Left renal pelvis (tissue), 4 donors: ENCODE measurements around the gene SLC8A2. TPM values are rescaled to one million over a fixed set of nuclear protein-coding genes. Genes with fewer than 3 reads are reported as not detected.

ENCODE experiments used
- DNase-seq, 4 donors: peaks; one replicate each; pipeline ENCODE4 v3.0.0-alpha.2; 2013; ENCODE audit warnings: low read depth in 4 of 4, low spot score in 3 of 4
- polyA plus RNA-seq, 4 donors: library from polyadenylated mRNA; unstranded; fragments of 120-200 nt; gene quantifications; one replicate each; pipeline ENCODE4 v1.2.1, GENCODE V29; 2013; ENCODE audit not compliant: insufficient read length in 4 of 4

The SLC8A2 gene
- polyA plus RNA-seq, 4 donors: 0.17 to 0.44 (median 0.29) TPM

GRCh38 chr19:47434088-47434487, 37.6 kb downstream of the SLC8A2 start:
- DNase-seq: no peak

DNA sequence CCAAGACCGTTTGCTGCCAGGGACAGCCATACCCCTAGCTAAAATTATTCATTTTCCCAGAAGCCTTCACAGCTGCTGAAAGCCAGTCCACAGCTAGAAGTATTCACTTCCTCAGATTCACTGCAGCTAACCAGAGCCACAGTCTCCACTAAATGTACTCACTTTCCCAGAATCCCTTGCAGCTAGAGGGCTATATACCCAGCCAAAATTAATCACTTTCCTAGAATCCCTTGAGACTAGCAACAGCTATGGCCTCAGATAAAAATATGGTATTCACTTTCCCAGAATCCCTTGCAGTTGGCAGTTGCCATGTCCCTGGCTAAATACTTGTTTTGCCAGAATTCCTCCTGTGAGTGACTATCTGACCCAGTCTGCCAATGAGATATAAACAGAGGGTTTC, 38.6 kb downstream of the SLC8A2 start:
- no peak for DNase-seq

DNA sequence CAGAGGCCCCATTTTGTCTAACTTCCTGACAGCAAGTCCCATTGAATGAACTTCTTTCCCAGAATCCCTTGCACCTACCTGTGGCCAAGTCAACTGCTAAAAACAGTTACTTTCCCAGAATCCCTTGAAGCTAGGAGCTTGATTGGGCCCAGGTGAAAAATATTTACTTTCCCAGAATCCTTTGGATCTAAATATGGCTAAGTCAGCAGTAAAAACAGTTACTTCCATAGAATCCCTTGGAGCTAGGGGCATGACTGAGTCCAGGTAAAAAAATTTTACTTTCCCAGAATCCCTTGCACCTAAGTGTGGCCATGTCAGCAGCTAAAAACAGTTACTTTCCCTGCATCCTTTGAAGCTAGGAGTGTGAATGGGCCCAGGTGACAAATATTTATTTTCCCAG, 39.2 kb downstream of the SLC8A2 start:
- no peak for DNase-seq

DNA sequence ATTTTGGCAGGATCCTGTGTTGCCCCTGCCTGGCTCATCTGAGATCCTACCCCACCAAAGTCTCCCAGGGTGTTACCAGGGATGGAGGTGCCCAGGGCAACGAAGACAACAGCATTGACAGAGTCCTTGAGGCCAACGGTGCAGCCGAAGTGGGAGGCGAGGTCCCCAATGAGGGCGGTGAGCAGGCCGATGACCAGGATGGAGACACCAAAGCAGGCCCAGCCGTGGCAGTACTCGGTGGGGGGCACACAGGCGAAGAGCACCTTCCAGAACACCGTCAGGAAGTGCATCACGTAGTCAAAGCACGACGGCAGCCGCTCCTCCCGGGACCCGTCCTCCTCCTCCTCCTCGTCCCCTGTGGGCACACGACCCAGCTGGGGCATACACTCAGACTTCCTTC, 39.6 kb downstream of the SLC8A2 start:
- no peak for DNase-seq

DNA sequence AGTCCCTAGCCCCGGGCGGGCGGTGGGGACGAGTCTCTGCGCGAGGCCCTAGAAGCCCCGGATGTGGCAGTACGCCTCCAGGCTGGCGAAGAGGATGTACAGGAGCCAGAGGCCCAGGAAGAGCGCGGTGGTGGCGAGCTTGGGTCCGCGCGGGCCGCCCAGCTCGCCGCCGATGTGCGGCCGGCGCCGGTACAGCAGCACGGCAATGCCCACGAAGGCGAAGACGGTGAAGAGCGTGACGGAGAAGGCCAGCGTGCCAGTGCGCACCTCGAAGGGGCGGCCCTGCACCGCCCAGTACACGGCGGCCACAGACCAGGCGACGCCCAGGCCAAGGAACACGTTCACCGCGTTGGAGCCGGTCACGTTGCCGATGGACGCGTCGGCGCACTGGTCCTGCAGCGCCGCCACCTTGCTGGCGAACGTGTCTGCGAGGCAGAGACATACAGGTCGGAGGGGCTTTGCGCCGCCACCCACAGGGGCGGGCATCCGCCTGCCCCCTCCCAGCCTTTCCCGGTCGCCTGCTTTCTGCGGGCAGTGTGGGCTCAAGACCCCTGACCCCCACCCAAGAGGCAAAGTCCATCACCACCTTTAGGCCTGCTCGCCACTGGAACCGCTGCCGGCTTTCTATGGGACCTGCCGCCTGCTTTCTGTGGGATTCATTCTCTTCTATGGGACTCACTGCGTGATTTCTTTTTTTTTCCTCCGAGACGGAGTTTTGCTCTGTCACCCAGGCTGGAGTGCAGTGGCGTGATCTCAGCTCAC, 41.5 kb downstream of the SLC8A2 start:
- DNase-seq: no peak

DNA sequence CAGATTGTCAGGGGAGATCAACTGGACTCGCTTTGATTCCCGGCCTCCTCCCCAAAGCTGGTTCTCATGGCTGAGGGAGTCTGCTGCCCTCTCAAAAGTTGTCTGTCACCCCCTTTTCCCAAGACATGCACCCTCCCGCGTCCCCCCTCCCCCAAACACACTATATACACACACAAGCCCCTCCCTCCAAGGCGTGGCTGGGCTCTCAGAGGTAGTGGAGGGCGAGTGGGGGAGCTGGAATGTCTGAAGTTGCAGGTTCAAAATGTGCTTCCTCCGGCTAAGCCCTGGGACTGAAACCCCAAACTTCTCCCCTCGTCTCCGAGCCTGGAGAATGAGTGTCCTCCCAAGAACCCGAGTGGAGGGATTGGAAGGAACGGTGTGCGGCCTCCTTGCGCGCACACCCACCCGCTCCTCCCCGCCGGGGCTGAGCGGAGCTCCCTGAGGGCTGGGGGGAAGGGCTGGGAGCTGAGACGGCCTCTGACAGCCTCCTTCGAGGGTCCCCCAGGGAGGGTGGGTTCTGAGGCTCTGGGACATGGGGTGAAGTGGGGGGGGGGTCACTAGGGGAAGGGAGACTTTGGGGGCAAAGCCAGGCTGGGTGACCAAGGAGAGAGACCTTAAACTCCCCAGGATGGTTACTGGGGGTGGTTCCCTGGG, 42.4 kb downstream of the SLC8A2 start:
- no peak for DNase-seq

DNA sequence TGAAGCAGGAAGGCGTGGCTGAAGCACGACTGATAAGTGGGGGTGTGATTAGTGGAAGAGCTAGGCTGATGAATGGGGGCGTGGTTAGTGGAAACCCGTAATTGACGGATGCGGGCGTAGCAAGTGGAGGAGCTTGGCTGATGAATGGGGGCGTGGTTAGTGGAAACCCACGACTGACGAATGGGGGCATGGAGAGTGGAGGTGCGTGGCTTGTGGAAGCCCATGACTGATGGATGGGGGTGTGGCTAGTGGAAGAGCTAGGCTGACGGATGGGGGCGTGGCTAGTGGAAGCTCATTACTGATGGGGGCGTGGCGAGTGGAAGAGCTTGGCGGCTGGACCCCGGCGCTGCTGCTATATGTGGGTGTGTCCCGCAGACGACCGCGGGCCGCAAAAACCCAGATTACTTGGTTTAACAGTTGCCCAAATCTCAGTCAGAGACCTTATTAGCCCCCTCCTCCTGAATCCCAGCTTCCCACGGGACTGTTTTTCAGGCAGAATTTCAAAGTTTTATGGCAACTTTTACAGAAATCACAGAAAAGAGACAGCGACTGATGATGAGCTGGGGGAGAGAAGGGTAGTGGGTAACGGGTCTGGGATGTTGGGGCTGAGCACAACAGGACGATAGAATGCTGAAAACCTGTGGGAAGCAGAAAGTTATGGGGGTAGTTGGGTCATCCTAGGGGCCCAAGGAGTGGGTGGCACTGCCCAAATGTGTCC, 43.4 kb downstream of the SLC8A2 start:
- DNase-seq: peak in 3 of 4 donors; percentile 76 to 82 (median 77)

GRCh38 chr19:47427241-47428176, 44.2 kb downstream of the SLC8A2 start:
- DNase-seq: no peak

GRCh38 chr19:47423203-47423882, 48.4 kb downstream of the SLC8A2 start:
- no peak for DNase-seq

GRCh38 chr19:47422417-47423163, 49.1 kb downstream of the SLC8A2 start:
- DNase-seq: no peak

DNA sequence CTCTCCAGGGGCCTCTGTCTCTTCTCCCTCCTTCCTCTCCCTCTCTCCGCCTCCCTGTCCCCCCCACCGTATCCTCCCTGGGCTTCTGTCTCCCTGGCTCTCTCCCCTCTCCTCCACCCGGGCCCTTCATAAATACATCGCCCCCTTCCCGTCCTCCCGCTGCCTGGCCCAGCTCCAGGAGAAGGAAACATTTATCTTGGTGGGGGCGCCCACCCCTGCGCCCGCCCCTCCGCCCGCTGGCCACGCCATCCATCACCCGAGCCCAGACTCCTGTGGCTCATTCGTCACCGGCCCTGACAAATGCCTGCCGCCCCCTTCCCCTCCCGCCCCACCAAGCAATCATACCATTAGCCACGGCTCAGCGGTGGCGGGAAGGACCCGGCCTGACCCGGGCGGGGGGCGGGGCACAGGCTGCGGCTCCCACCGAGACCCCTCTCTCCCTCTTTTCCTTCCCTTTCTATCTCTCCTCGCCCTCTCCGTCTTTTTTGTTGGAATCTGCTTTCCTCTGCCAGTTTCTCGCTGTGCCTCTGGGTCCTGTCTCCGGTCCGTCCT, 49.8 kb downstream of the SLC8A2 start:
- no peak for DNase-seq

DNA sequence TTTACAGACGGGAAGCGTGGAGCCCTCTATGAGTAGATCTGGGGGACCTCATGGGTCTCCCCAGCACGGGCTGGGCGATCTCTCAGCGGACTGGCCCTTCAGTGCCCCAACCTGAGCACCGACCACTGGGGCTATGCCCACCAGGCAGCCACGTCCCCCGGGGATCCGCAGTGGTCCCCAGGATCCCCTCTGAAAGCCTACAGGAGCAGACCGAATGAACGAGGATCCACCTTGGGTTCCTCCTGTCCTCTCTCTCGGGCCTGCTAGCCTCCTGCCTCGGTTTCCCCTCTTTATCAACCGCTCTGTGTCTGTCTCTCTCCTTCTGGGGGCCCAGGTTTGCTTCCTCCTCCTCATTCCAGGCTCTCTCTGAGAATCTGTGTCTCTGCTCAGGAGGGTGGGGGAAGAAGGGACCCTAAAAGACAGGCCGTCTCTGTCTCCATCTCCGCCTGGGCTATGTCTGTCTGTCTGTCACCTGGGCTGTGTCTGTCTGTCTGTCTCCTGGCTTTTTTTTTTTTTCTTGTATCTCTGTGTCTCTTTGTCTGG, 50.4 kb downstream of the SLC8A2 start:
- DNase-seq: no peak

GRCh38 chr19:47419789-47420188, 51.9 kb downstream of the SLC8A2 start:
- DNase-seq: no peak

GRCh38 chr19:47419030-47419783, 52.5 kb downstream of the SLC8A2 start, which contains the start of gene MEIS3:
Gene MEIS3, minus strand, starts transcription at chr19:47419527. Its CDS starts 446 bp downstream, at chr19:47419081.
- no peak for DNase-seq

GRCh38 chr19:47418692-47419029, 53.0 kb downstream of the SLC8A2 start:
- DNase-seq: no peak

- DNase-seq: no peak
These were observed 53.7 kb downstream of the SLC8A2 start for GRCh38 chr19:47417746-47418691.
